Epithelial cell of proximal tubule (primary cell): ENCODE data around the gene NUDT1. TPM values are rescaled to one million over a fixed set of nuclear protein-coding genes. Genes with fewer than 3 reads are reported as not detected.

Experiments used
- DNase-seq: peaks from one replicate; pipeline ENCODE4 v3.0.0-alpha.2; 2011; ENCODE audit warnings: low read depth
- H3K4me3 ChIP-seq: 2 replicates; pipeline ENCODE4 v1.5.1; 2011; ENCODE audit warnings: low read depth, mild to moderate bottlenecking, low read length
- total RNA-seq: library from RNA; depleted of rRNA; stranded (reverse); fragments of >200 nt; gene quantifications from 2 replicates; pipeline ENCODE4 v1.2.3, GENCODE V29; 2015
- TF ChIP-seq, protein P1 (sequence below): conservative IDR thresholded peaks from 2 replicates; pipeline ENCODE4 v1.5.1; 2012; ENCODE audit warnings: low read depth, mild to moderate bottlenecking, low read length

The NUDT1 gene
- total RNA-seq, 1 donor from 2014 or later: 39.1 TPM

GRCh38 chr7:2212906-2213305 is 29.1 kb upstream of the NUDT1 start:
- TF ChIP-seq, protein P1, sequence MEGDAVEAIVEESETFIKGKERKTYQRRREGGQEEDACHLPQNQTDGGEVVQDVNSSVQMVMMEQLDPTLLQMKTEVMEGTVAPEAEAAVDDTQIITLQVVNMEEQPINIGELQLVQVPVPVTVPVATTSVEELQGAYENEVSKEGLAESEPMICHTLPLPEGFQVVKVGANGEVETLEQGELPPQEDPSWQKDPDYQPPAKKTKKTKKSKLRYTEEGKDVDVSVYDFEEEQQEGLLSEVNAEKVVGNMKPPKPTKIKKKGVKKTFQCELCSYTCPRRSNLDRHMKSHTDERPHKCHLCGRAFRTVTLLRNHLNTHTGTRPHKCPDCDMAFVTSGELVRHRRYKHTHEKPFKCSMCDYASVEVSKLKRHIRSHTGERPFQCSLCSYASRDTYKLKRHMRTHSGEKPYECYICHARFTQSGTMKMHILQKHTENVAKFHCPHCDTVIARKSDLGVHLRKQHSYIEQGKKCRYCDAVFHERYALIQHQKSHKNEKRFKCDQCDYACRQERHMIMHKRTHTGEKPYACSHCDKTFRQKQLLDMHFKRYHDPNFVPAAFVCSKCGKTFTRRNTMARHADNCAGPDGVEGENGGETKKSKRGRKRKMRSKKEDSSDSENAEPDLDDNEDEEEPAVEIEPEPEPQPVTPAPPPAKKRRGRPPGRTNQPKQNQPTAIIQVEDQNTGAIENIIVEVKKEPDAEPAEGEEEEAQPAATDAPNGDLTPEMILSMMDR: no peak
- DNase-seq: no peak
- no peak overlapping the region for H3K4me3 ChIP-seq

- no peak overlapping the region for H3K4me3 ChIP-seq
- TF ChIP-seq, protein P1: no peak
- DNase-seq: no peak
Measured at GRCh38 chr7:2213551-2214215, 28.3 kb upstream of the NUDT1 start.

GRCh38 chr7:2214636-2215035 is 27.4 kb upstream of the NUDT1 start:
- no peak for DNase-seq
- TF ChIP-seq, protein P1: no peak
- H3K4me3 ChIP-seq: no peak overlapping the region

DNA sequence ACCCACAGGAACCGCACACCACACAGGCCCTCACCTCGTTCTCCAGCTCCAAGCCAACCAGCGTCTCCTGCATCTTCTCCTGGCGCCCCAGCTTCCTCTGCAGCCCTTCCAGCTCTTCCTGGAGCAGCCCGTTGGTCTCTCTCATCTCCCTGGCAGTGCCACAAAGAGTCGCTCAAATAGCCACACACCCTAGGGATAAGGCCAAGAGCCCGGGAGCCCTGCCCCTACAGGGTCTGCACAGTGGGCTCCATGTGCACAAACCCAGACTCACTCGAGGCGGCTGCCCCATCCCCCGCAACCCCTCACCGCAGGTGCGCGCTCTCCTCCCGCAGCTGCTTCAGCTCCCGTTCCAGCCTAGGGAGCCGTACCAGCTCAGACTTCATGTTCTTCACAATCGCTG is 26.2 kb upstream of the NUDT1 start:
- TF ChIP-seq, protein P1: no peak
- H3K4me3 ChIP-seq: no peak overlapping the region
- no peak for DNase-seq

- no peak overlapping the region for H3K4me3 ChIP-seq
- TF ChIP-seq, protein P1: no peak
Measured at GRCh38 chr7:2217206-2217605, 24.8 kb upstream of the NUDT1 start.

DNA sequence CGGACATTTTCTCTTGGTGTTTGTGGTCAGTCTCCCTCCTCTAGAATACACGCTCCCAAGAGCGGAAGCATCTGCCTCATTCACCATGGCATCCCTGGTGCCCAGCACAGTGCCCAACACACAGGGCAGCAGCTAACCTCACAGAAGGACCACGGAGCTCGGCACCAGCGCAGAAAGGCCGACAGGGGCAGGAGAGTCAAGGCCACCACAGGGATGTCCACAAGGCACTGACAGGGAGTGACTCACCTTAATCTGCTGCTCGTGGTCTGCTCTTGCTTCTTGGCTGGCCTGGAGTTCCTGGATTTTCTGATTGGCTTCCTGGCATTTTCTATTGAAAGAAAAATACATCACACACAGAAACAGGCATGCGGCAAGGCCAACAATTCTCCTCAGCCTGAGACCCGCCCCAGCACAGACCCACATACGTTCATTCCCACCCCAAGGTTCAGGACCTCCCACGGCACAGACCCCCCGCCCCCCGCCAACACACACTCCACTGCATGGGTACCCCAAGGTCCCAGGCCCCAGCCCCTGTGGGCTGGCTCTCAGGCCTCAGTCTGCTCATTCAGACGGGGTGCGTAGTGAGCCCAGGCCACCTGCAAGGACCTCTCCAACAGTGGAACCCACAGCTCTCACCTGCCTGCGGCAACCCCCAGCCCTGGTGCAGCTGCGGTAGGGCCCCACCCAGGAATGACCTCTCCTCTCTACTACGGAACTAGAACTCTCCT is 24.1 kb upstream of the NUDT1 start:
- no peak for DNase-seq
- H3K4me3 ChIP-seq: no peak overlapping the region
- TF ChIP-seq, protein P1: no peak

More at GRCh38 chr7:2217206-2217605, 24.8 kb upstream of the NUDT1 start:
- DNase-seq: no peak

- TF ChIP-seq, protein P1: no peak
- DNase-seq: no peak
- no peak overlapping the region for H3K4me3 ChIP-seq
Measured at GRCh38 chr7:2218444-2218785, 23.6 kb upstream of the NUDT1 start.
